Caco-2 (cell line): Measurements from ENCODE around the gene C9orf85. TPM values are rescaled to one million over a fixed set of nuclear protein-coding genes. Genes with fewer than 3 reads are reported as not detected.
"Not testable (repeated sequence)": the region's sequence is repeated elsewhere in the genome, so short reads cannot be mapped to it uniquely, and the experiment has no call there.

Experiments
- BruUV-seq: library from RNA; stranded (reverse); fragments of 400-500 nt; replicated peaks from 2 replicates; lab custom pipeline; 2021; lab: Mats Ljungman, UMichigan
- CTCF ChIA-PET: fragments of 300-600 bp; sonication (Branson Sonifier 250); formaldehyde crosslinking; loops from one replicate; lab custom pipeline; 2022; ENCODE audit warnings: antibody characterized with exemption; lab: Charles Lee
- POLR2A ChIA-PET: fragments of 300-600 bp; sonication (Branson Sonifier 250); formaldehyde crosslinking; loops from one replicate; lab custom pipeline; 2022; ENCODE audit warnings: antibody characterized with exemption; lab: Charles Lee
- DNase-seq, 2 experiments: peaks; one replicate each; pipeline versions ENCODE4 v3.0.0 to v3.0.0-alpha.2; 2020 to 2022
- H3K27me3 ChIP-seq: replicated peaks from 2 replicates; pipeline ENCODE4 v1.6.0; 2011; ENCODE audit warnings: low read length; ENCODE audit not compliant: control insufficient read depth, insufficient read depth
- H3K36me3 ChIP-seq: 2 replicates; pipeline ENCODE4 v1.5.1; 2011; ENCODE audit warnings: low read length; ENCODE audit not compliant: control insufficient read depth, insufficient read depth
- H3K4me1 ChIP-seq: fragments of 250-450 bp; sonication (Bioruptor Pico); 2 replicates; pipeline ENCODE4 v1.5.1; 2020; ENCODE audit warnings: mild to moderate bottlenecking
- H3K4me3 ChIP-seq: 2 replicates; pipeline ENCODE4 v1.5.1; 2011; ENCODE audit warnings: low read depth, mild to moderate bottlenecking, control low read depth, low read length
- H3K9me3 ChIP-seq: fragments of 250-450 bp; sonication (Bioruptor Pico); 2 replicates; pipeline ENCODE4 v1.5.1; 2020; ENCODE audit warnings: mild to moderate bottlenecking, moderate library complexity
- H3K27ac Mint-ChIP-seq: one replicate; pipeline ENCODE4 v1.8.0; 2022; ENCODE audit warnings: mixed read lengths; ENCODE audit not compliant: unreplicated experiment
- H3K27me3 Mint-ChIP-seq: one replicate; pipeline ENCODE4 v1.8.0; 2022; ENCODE audit warnings: mixed read lengths; ENCODE audit not compliant: insufficient read depth, unreplicated experiment
- H3K36me3 Mint-ChIP-seq: one replicate; pipeline ENCODE4 v1.8.0; 2022; ENCODE audit warnings: mild to moderate bottlenecking, mixed read lengths; ENCODE audit not compliant: insufficient read depth, unreplicated experiment
- H3K4me1 Mint-ChIP-seq: one replicate; pipeline ENCODE4 v1.8.0; 2022; ENCODE audit warnings: low read depth, mixed read lengths; ENCODE audit not compliant: unreplicated experiment
- H3K4me3 Mint-ChIP-seq: one replicate; pipeline ENCODE4 v1.8.0; 2022; ENCODE audit warnings: mild to moderate bottlenecking, moderate library complexity, mixed read lengths; ENCODE audit not compliant: unreplicated experiment
- H3K9me3 Mint-ChIP-seq: one replicate; pipeline ENCODE4 v1.8.0; 2022; ENCODE audit warnings: mixed read lengths; ENCODE audit not compliant: unreplicated experiment
- intact Hi-C: fragments of 100-400 bp; cut with micrococcal nuclease; formaldehyde crosslinking; loops from one replicate; pipeline ENCODE4 v1.10.0; 2022; ENCODE audit not compliant: unreplicated experiment
- total RNA-seq: library from RNA; stranded (reverse); gene quantifications from 2 replicates; pipeline ENCODE4 v1.2.3, GENCODE V29; 2022
- TF ChIP-seq, protein P1 (sequence below), 2 experiments: fragments of 200-600 bp in 1 of 2; IDR thresholded peaks; 1 replicate in 1 of 2; 2 replicates in 1 of 2; pipeline versions ENCODE4 v1.5.1 to v1.8.0; 2011 to 2022; ENCODE audit warnings: antibody characterized with exemption in 1 of 2, control low read depth in 1 of 2, inconsistent platforms in 1 of 2, low read depth in 1 of 2, low read length in 1 of 2, mild to moderate bottlenecking in 1 of 2, moderate library complexity in 1 of 2; ENCODE audit not compliant: insufficient read depth in 1 of 2, severe bottlenecking in 1 of 2, unreplicated experiment in 1 of 2

The C9orf85 gene
- total RNA-seq, 1 experiment from 2014 or later = 2.4 TPM

DNA sequence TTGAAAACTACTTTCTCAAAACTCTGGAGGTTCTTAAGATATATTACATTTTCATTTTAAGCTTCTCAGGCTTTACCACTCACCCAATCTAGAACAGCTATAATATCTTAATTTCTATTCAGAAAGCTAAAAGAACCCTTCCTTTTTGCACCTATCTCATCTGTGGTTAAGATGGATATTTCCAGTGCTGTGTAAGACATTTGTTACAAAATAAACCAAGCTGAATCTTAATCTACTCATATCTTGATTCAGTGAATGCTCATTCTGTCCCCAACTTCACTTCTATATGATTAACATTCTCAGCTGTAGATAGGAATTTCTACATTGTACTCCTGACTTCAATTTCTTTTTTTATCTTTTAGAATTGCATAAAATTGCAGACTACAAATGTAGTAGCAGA, 15.5 kb upstream of the C9orf85 start:
- Mint-ChIP-seq H3K4me1 (no peaks in the 10 kb centered on the region), H3K9me3 (no peaks in the 10 kb centered on the region), H3K27ac (no peak overlapping the region), H3K36me3 (no peaks in the 10 kb centered on the region), H3K4me3 (no peak overlapping the region), H3K27me3 (no peaks in the 10 kb centered on the region)
- ChIA-PET CTCF (no interaction called here), POLR2A (no interaction called here)
- Histone ChIP-seq H3K27me3 (no peaks in the 10 kb centered on the region), H3K4me1 (no peaks in the 10 kb centered on the region), H3K36me3 (no peaks in the 10 kb centered on the region), H3K9me3 (no peaks in the 10 kb centered on the region), H3K4me3 (no peak overlapping the region)
- intact Hi-C loops = no loop called here
- DNase-seq = no peak
- TF ChIP-seq, protein P1, sequence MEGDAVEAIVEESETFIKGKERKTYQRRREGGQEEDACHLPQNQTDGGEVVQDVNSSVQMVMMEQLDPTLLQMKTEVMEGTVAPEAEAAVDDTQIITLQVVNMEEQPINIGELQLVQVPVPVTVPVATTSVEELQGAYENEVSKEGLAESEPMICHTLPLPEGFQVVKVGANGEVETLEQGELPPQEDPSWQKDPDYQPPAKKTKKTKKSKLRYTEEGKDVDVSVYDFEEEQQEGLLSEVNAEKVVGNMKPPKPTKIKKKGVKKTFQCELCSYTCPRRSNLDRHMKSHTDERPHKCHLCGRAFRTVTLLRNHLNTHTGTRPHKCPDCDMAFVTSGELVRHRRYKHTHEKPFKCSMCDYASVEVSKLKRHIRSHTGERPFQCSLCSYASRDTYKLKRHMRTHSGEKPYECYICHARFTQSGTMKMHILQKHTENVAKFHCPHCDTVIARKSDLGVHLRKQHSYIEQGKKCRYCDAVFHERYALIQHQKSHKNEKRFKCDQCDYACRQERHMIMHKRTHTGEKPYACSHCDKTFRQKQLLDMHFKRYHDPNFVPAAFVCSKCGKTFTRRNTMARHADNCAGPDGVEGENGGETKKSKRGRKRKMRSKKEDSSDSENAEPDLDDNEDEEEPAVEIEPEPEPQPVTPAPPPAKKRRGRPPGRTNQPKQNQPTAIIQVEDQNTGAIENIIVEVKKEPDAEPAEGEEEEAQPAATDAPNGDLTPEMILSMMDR (IDR thresholded peaks at IDR 0.05; ENCODE audit: insufficient read depth in 1 of 2, low read depth in 1 of 2, low read length in 1 of 2, severe bottlenecking in 1 of 2, unreplicated experiment in 1 of 2) = no peak
- no TSS peak for BruUV-seq

DNA sequence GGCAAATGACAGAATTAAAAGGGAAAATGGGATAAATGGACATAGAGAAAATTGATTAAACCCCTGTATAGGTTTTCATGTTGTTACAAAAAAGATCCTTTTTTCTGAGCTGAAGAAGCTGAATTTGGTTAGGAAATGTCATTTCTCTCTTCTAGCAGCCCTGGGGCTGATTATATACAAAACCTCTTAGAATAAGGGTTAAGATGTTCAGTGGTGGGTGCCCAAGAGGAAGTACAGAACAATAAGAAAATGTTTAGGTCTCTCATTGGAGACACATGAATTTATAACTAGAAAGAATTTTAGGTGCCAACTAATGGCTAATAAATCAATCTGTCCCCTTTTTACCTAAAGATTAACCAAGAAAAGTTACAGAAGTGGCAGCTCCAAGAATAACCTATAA, 14.7 kb upstream of the C9orf85 start:
- Mint-ChIP-seq H3K27ac (no peak overlapping the region), H3K27me3 (no peaks in the 10 kb centered on the region), H3K36me3 (no peaks in the 10 kb centered on the region), H3K9me3 (no peaks in the 10 kb centered on the region), H3K4me1 (no peaks in the 10 kb centered on the region), H3K4me3 (no peak overlapping the region)
- no peaks in the 10 kb centered on the region for H3K27me3 ChIP-seq
- TF ChIP-seq, protein P1 (IDR thresholded peaks at IDR 0.05; ENCODE audit: insufficient read depth in 1 of 2, low read depth in 1 of 2, low read length in 1 of 2, severe bottlenecking in 1 of 2, unreplicated experiment in 1 of 2) = no peak
- no peaks in the 10 kb centered on the region for H3K36me3 ChIP-seq
- POLR2A ChIA-PET = no interaction called here
- no peaks in the 10 kb centered on the region for H3K4me1 ChIP-seq
- CTCF ChIA-PET = no interaction called here
- no peaks in the 10 kb centered on the region for H3K9me3 ChIP-seq
- intact Hi-C loops = no loop called here
- BruUV-seq = no TSS peak
- no peak overlapping the region for H3K4me3 ChIP-seq
- DNase-seq = no peak

DNA sequence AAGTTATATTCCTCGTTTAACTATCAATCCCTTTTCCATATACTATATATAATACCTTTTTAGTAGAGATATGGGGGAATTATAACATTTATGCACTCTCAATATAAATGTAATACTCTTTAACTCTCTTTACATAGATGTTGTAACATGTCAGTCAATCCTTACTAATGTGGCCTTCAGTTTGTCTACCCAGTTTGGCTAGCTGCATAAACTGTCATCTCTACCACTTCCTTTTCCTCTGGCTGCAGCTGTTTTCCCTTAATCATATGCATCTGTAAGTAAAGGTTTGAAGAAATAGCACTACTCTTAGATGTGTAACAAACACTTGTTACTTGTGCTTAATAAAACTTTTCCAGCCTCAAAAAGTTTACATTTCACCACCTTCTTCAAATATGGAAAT, 13.9 kb upstream of the C9orf85 start:
- no peaks in the 10 kb centered on the region for H3K36me3 ChIP-seq
- no peaks in the 10 kb centered on the region for H3K9me3 ChIP-seq
- H3K4me3 Mint-ChIP-seq = no peak overlapping the region
- TF ChIP-seq, protein P1 (IDR thresholded peaks at IDR 0.05; ENCODE audit: insufficient read depth in 1 of 2, low read depth in 1 of 2, low read length in 1 of 2, severe bottlenecking in 1 of 2, unreplicated experiment in 1 of 2) = no peak
- H3K4me3 ChIP-seq = no peak overlapping the region
- no peaks in the 10 kb centered on the region for H3K27me3 Mint-ChIP-seq
- no peak overlapping the region for H3K27ac Mint-ChIP-seq
- H3K36me3 Mint-ChIP-seq = no peaks in the 10 kb centered on the region
- ChIA-PET POLR2A (no interaction called here), CTCF (no interaction called here)
- no TSS peak for BruUV-seq
- no peaks in the 10 kb centered on the region for H3K4me1 Mint-ChIP-seq
- H3K27me3 ChIP-seq = no peaks in the 10 kb centered on the region
- no peak for DNase-seq
- intact Hi-C loops = no loop called here
- H3K9me3 Mint-ChIP-seq = no peaks in the 10 kb centered on the region
- H3K4me1 ChIP-seq = no peaks in the 10 kb centered on the region

GRCh38 chr9:71898756-71899155, 12.7 kb upstream of the C9orf85 start:
- H3K4me3 ChIP-seq, H3K36me3 ChIP-seq, H3K27ac Mint-ChIP-seq, H3K36me3 Mint-ChIP-seq, CTCF ChIA-PET, H3K4me1 ChIP-seq, POLR2A ChIA-PET, intact Hi-C loops, H3K4me1 Mint-ChIP-seq, BruUV-seq, H3K9me3 Mint-ChIP-seq, H3K27me3 Mint-ChIP-seq, H3K9me3 ChIP-seq, DNase-seq, H3K4me3 Mint-ChIP-seq, H3K27me3 ChIP-seq: not testable (repeated sequence)
